Stimulated activated CD8-positive, alpha-beta memory T cell treated with anti-CD3 and anti-CD28 coated beads, Interleukin-12 subunit alpha, Interleukin-12 subunit beta, amount 100 ng/mL, for 24 hours (primary cell): ENCODE results near the gene CLCN2.

ENCODE experiments used
- DNase-seq: peaks from one replicate; pipeline ENCODE4 v3.0.0-alpha.2; 2020; ENCODE audit errors: extremely low read depth

The CLCN2 gene

GRCh38 chr3:184361532-184361931 is at the start of gene CLCN2, which contains the start of gene POLR2H:
Gene CLCN2 (minus strand): TSS chr3:184361605. CDS start chr3:184361479, 126 bp downstream.
Gene POLR2H (plus strand): TSS chr3:184361710. CDS start chr3:184363493, 1,783 bp downstream.
- no peak for DNase-seq

GRCh38 chr3:184409946-184410500 is 48.6 kb upstream of the CLCN2 start:
- DNase-seq: no peak

- no peak for DNase-seq
Measured at GRCh38 chr3:184409331-184409926, 48.0 kb upstream of the CLCN2 start.

GRCh38 chr3:184405075-184406030 is 43.9 kb upstream of the CLCN2 start:
- no peak for DNase-seq

DNA sequence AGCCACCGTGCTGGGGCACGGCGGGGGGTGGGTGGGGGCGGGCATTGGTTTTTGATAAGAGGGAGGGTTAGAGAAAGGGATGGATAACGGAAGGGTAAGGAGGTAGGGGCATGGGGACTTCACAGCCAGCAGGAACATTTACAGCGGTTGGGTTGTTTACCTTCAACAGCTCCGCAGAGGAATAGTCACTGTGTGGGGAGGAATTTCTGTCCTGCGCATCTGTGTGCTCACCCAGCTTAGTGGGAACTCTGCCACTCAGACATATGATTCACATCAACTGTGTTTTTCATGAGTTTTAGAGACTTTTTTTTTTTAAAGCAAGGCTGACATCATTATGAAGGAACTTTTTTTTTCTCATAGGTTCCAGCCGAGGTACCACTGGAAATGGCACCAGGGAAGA is 38.0 kb upstream of the CLCN2 start:
- no peak for DNase-seq

GRCh38 chr3:184395320-184395660 is 33.9 kb upstream of the CLCN2 start:
- DNase-seq: no peak

DNA sequence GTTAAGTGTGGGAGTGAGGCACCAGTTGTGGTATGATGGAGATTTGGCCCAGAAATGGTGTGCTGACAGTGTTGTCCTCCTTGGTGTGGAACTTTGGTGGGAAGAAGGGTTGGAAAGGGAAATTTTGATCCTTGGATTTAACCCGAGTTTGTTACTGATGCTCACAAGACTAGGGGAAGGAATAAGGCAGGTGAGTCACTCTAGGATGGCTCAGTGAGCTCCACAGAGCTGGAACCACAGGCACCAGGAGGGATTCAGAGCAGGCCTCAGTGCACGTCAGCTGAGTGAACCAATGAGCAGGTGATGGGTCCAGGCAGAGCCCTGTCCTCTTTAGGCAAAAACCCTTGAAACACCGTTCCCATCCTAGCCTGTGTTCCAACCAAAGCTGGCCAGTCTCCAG is 29.9 kb upstream of the CLCN2 start:
- no peak for DNase-seq

- no peak for DNase-seq
Measured at GRCh38 chr3:184389935-184390528, 28.6 kb upstream of the CLCN2 start.

DNA sequence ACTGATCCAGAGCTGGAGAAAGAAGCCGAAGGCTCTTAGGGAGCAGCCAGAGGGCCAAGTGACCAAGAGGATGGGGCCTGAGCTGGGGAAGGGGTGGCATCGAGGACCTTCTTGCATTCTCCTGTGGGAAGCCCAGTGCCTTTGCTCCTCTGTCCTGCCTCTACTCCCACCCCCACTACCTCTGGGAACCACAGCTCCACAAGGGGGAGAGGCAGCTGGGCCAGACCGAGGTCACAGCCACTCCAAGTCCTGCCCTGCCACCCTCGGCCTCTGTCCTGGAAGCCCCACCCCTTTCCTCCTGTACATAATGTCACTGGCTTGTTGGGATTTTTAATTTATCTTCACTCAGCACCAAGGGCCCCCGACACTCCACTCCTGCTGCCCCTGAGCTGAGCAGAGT is 28.0 kb upstream of the CLCN2 start:
- no peak for DNase-seq

GRCh38 chr3:184388936-184389230 is 27.5 kb upstream of the CLCN2 start:
- no peak for DNase-seq

- DNase-seq: no peak
Measured at GRCh38 chr3:184388164-184388935, 26.9 kb upstream of the CLCN2 start.

DNA sequence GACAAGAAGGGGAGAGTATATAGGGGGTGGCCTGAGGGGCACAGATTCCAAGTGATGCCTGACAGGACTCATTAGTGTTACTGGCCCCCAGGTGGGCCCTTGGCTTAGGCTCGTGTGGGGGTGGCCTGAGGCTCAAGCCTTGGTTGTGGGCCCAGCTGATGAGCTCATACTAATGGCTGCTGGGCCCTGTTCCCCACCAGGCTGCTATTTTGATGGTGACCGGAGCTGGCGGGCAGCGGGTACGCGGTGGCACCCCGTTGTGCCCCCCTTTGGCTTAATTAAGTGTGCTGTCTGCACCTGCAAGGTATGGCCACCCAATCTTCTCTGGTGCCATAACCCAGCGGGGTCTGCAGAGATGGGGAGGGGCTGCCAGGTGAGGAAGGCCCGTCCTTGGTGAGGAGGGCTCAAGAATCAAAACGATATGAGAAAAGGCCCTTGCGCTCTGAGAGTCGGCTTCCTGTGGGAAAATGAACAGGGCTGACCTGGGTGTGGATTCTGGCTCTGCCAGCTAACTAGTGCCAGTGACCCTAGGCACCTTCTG is 25.8 kb upstream of the CLCN2 start:
- no peak for DNase-seq

DNA sequence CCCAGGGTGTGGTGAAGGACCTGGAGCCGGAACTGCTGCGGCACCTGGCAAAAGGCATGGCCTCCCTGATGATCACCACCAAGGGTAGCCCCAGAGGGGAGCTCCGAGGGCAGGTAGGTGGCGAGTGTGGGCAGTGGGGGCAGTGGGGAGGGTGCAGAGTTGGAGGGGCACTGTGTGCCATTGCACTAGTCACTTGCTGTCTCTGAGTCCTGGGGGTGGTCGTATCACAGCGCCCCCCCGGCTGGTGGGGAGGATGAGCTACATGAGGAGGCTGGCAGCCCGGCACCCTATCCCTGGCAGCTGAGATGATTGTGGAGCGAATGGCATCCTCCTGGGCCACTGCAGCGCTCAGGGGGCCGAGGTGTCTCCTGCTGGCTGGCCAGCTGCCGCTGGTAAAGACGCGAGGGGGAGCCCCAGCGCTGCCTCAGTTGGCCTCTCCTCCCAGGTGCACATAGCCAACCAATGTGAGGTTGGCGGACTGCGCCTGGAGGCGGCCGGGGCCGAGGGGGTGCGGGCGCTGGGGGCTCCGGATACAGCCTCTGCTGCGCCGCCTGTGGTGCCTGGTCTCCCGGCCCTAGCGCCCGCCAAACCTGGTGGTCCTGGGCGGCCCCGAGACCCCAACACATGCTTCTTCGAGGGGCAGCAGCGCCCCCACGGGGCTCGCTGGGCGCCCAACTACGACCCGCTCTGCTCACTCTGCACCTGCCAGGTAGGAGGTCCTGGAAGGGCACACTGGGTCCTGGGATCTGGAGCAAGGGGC is 24.8 kb upstream of the CLCN2 start:
- no peak for DNase-seq

GRCh38 chr3:184384856-184385422 is 23.5 kb upstream of the CLCN2 start:
- no peak for DNase-seq

GRCh38 chr3:184384342-184384741 is 22.9 kb upstream of the CLCN2 start:
- no peak for DNase-seq

GRCh38 chr3:184383033-184383740 is 21.8 kb upstream of the CLCN2 start:
- no peak for DNase-seq

GRCh38 chr3:184382326-184383032 is 21.1 kb upstream of the CLCN2 start:
- DNase-seq: no peak

GRCh38 chr3:184381261-184382224 is 20.1 kb upstream of the CLCN2 start:
- no peak for DNase-seq
